ENCODE results near the gene BEND5. TPM values are rescaled to one million over a fixed set of nuclear protein-coding genes. Genes with fewer than 3 reads are reported as not detected.

BEND5 gene
- total and polyA plus RNA-seq, 2 of the 8 experiments (the other 6 are each of a cell fraction or from before 2014, with no cell fraction given): 3.8 to 7.5 TPM

- TF ChIP-seq ATF2 (IDR thresholded peaks at IDR 0.05; ENCODE audit: low read length): no peak
- TF ChIP-seq SIX5 (IDR thresholded peaks at IDR 0.05; ENCODE audit: low read depth, low read length): no peak
- TF ChIP-seq HDAC6 (IDR thresholded peaks at IDR 0.05; ENCODE audit: low read depth, low read length): no peak
- no peak for TF ChIP-seq RBBP5 (IDR thresholded peaks at IDR 0.05; ENCODE audit: borderline replicate concordance, low read depth, low read length)
- TF ChIP-seq TCF12 (IDR thresholded peaks at IDR 0.05; ENCODE audit: low read depth, low read length): no peak
- TF ChIP-seq PHF8 (conservative IDR thresholded peaks at IDR 0.05; ENCODE audit: low read depth, low read length): no peak
- no peak for TF ChIP-seq KDM5A (IDR thresholded peaks at IDR 0.05; ENCODE audit: low read length)
- no peak for TF ChIP-seq POU5F1 (IDR thresholded peaks at IDR 0.05; ENCODE audit: low read depth, low read length)
Measured at GRCh38 chr1:48749068-48749467, 27.6 kb downstream of the BEND5 start (continued).

All from H1 (cell line).